ENCODE data around the gene ZIC1.

DNA sequence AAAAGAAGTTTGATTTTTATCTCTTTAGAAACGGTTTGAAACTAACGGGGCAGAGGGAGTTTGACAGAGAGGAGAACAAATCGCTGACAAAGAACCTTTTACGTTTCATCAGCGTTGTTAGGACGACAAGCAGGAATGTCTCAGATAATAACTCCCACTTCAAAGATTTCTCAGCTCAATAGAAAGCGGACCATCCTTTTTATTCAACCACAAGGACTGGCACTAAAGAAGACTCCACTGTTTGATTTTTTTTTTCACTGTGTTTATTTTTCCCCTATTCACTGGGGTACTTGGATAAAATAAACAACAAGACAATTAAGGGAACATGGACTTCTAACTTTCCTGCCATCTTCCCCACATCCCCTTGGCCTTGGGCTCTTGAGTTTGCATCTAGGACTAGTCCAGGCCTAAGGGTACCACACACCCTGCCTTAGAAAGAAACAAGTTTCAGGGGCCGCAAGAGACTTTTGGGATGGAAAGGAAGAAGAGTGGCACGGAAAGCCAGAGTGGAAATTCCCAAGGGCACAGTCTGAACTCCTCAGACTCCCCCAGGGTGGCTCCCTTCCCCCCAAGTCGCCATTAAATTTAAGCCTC, 21.8 kb upstream of the ZIC1 start:
- TF ChIP-seq, protein P1, sequence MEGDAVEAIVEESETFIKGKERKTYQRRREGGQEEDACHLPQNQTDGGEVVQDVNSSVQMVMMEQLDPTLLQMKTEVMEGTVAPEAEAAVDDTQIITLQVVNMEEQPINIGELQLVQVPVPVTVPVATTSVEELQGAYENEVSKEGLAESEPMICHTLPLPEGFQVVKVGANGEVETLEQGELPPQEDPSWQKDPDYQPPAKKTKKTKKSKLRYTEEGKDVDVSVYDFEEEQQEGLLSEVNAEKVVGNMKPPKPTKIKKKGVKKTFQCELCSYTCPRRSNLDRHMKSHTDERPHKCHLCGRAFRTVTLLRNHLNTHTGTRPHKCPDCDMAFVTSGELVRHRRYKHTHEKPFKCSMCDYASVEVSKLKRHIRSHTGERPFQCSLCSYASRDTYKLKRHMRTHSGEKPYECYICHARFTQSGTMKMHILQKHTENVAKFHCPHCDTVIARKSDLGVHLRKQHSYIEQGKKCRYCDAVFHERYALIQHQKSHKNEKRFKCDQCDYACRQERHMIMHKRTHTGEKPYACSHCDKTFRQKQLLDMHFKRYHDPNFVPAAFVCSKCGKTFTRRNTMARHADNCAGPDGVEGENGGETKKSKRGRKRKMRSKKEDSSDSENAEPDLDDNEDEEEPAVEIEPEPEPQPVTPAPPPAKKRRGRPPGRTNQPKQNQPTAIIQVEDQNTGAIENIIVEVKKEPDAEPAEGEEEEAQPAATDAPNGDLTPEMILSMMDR (IDR thresholded peaks at IDR 0.05 in 2 of 3, conservative IDR thresholded peaks at IDR 0.05 in 1 of 3; ENCODE audit: borderline replicate concordance in 1 of 3, insufficient read depth in 1 of 3, low read depth in 2 of 3, low read length in 2 of 3), result no peak
- no peak for TF ChIP-seq SRF (IDR thresholded peaks at IDR 0.05; ENCODE audit: low read depth)
- TF ChIP-seq RAD21 (IDR thresholded peaks at IDR 0.05; ENCODE audit: low read depth), result no peak
- TF ChIP-seq MAX (IDR thresholded peaks at IDR 0.05), result no peak

Data from HCT116 (cell line).